ENCODE results near the gene ZEB1.
"Not testable (repeated sequence)": the region's sequence is repeated elsewhere in the genome, so short reads cannot be mapped to it uniquely, and the experiment has no call there.

The ZEB1 gene

DNA sequence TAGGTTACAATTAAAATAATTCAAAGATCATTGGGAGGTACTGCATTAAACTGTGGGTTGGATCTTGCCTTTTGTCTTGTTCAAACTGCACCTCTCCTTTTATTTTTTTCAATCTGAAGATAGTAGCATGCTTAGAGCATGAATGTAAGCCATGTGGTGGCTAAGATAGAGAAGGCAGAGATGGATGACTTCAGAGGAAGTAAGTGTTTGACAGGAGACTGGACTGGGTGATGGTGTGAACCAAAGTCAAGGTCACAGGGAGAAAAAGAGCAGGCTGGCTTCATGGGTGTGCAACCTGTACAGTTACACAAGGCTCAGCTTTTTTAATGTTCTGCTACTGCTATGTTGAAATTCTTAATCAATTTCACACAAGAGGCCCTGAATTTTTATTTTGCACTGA lies 85.6 kb downstream of the ZEB1 start:
- TF ChIP-seq ZNF707 (tag by site-specific recombination; IDR thresholded peaks at IDR 0.05) = no peak
- TF ChIP-seq, protein P1, sequence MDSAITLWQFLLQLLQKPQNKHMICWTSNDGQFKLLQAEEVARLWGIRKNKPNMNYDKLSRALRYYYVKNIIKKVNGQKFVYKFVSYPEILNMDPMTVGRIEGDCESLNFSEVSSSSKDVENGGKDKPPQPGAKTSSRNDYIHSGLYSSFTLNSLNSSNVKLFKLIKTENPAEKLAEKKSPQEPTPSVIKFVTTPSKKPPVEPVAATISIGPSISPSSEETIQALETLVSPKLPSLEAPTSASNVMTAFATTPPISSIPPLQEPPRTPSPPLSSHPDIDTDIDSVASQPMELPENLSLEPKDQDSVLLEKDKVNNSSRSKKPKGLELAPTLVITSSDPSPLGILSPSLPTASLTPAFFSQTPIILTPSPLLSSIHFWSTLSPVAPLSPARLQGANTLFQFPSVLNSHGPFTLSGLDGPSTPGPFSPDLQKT (IDR thresholded peaks at IDR 0.05; ENCODE audit: borderline replicate concordance, low read depth, low read length) = no peak
- TF ChIP-seq ZNF48 (tag by site-specific recombination; IDR thresholded peaks at IDR 0.05) = no peak
- no peak for TF ChIP-seq TCF7L2 (IDR thresholded peaks at IDR 0.05; ENCODE audit: borderline replicate concordance, low read depth, low read length)
- TF ChIP-seq ZNF449 (tag by site-specific recombination; IDR thresholded peaks at IDR 0.05) = no peak
- TF ChIP-seq ZNF624 (tag by site-specific recombination; IDR thresholded peaks at IDR 0.05) = no peak
- CTCF ChIA-PET = interaction anchor here (0.6 kb wide), 1 partner anchor 28 kb away, joined by 4 read pairs; no protein-coding TSS in a partner anchor

GRCh38 chr10:31405829-31406228 lies 86.8 kb downstream of the ZEB1 start:
- H3K27ac ChIP-seq (ENCODE audit: extremely low read depth, low read depth, low read length); H3K4me3 ChIP-seq (ENCODE audit: low read depth, low read length); POLR2A ChIA-PET; CTCF ChIA-PET; H3K4me1 ChIP-seq (ENCODE audit: control insufficient read depth, insufficient read depth, low read length); H3K36me3 ChIP-seq (ENCODE audit: control insufficient read depth in 2 of 2, insufficient read depth in 1 of 2, low read length in 2 of 2); H3K9me3 ChIP-seq (ENCODE audit: control insufficient read depth, insufficient read depth, low read depth, low read length): not testable (repeated sequence)
- TF ChIP-seq ZNF146 (tag by site-specific recombination; IDR thresholded peaks at IDR 0.05) = peak; percentile 91
- 0 out of 2 replicates have a peak, but pooled peaks have one; percentile 23 for TF ChIP-seq ZNF202 (tag by site-specific recombination; IDR thresholded peaks at IDR 0.05; ENCODE audit: borderline replicate concordance)

More for the DNA sequence above, 85.6 kb downstream of the ZEB1 start:
- POLR2A ChIA-PET = no interaction called here
- Histone ChIP-seq H3K4me3 (ENCODE audit: low read depth, low read length) (no peak overlapping the region), H3K4me1 (ENCODE audit: control insufficient read depth, insufficient read depth, low read length) (peaks cover 9% of the 10 kb centered on the region), H3K36me3 (ENCODE audit: control insufficient read depth in 2 of 2, insufficient read depth in 1 of 2, low read length in 2 of 2) (no peaks in the 10 kb centered on the region), H3K27ac (ENCODE audit: extremely low read depth, low read depth, low read length) (no peak overlapping the region), H3K9me3 (ENCODE audit: control insufficient read depth, insufficient read depth, low read depth, low read length) (no peaks in the 10 kb centered on the region)

GRCh38 chr10:31412397-31412796 lies 93.4 kb downstream of the ZEB1 start:
- H3K4me1 ChIP-seq (ENCODE audit: control insufficient read depth, insufficient read depth, low read length); H3K9me3 ChIP-seq (ENCODE audit: control insufficient read depth, insufficient read depth, low read depth, low read length); H3K27ac ChIP-seq (ENCODE audit: extremely low read depth, low read depth, low read length); CTCF ChIA-PET; H3K36me3 ChIP-seq (ENCODE audit: control insufficient read depth in 2 of 2, insufficient read depth in 1 of 2, low read length in 2 of 2); POLR2A ChIA-PET; H3K4me3 ChIP-seq (ENCODE audit: low read depth, low read length): not testable (repeated sequence)
- TF ChIP-seq, protein P2, sequence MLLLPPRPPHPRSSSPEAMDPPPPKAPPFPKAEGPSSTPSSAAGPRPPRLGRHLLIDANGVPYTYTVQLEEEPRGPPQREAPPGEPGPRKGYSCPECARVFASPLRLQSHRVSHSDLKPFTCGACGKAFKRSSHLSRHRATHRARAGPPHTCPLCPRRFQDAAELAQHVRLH (tag by site-specific recombination; IDR thresholded peaks at IDR 0.05) = peak; percentile 59; the same call in 1 of the 2 replicates
- TF ChIP-seq ZNF280D (tag by site-specific recombination; IDR thresholded peaks at IDR 0.05) (0 out of 2 replicates have a peak, but pooled peaks have one; percentile 45), ZNF146 (tag by site-specific recombination; IDR thresholded peaks at IDR 0.05) (peak; percentile 97)

- CTCF ChIA-PET = no interaction called here
- Histone ChIP-seq H3K27ac (ENCODE audit: extremely low read depth, low read depth, low read length) (no peak overlapping the region), H3K4me3 (ENCODE audit: low read depth, low read length) (no peak overlapping the region), H3K36me3 (ENCODE audit: control insufficient read depth in 2 of 2, insufficient read depth in 1 of 2, low read length in 2 of 2) (no peaks in the 10 kb centered on the region), H3K4me1 (ENCODE audit: control insufficient read depth, insufficient read depth, low read length) (peaks cover 7% of the 10 kb centered on the region; the same call in 1 of the 2 replicates), H3K9me3 (ENCODE audit: control insufficient read depth, insufficient read depth, low read depth, low read length) (no peaks in the 10 kb centered on the region)
- POLR2A ChIA-PET = interaction anchor here (0.5 kb wide), 1 partner anchor 1799 kb away, joined by 3 read pairs; no protein-coding TSS in a partner anchor
- TF ChIP-seq BCL11A (tag by site-specific recombination; IDR thresholded peaks at IDR 0.05; ENCODE audit: low read depth) (no peak), ZNF596 (tag by site-specific recombination; IDR thresholded peaks at IDR 0.05) (no peak), ZNF341 (tag by site-specific recombination; IDR thresholded peaks at IDR 0.05; ENCODE audit: low read depth) (no peak), ZNF394 (tag by site-specific recombination; IDR thresholded peaks at IDR 0.05; ENCODE audit: borderline replicate concordance) (no peak), ZNF10 (tag by site-specific recombination; IDR thresholded peaks at IDR 0.05) (no peak), ZNF423 (tag by site-specific recombination; IDR thresholded peaks at IDR 0.05) (no peak), ZBTB17 (tag by site-specific recombination; IDR thresholded peaks at IDR 0.05) (no peak), WT1 (tag by site-specific recombination; IDR thresholded peaks at IDR 0.05) (no peak)
- TF ChIP-seq, protein P1 (IDR thresholded peaks at IDR 0.05; ENCODE audit: borderline replicate concordance, low read depth, low read length) = no peak
- TF ChIP-seq, protein P3, sequence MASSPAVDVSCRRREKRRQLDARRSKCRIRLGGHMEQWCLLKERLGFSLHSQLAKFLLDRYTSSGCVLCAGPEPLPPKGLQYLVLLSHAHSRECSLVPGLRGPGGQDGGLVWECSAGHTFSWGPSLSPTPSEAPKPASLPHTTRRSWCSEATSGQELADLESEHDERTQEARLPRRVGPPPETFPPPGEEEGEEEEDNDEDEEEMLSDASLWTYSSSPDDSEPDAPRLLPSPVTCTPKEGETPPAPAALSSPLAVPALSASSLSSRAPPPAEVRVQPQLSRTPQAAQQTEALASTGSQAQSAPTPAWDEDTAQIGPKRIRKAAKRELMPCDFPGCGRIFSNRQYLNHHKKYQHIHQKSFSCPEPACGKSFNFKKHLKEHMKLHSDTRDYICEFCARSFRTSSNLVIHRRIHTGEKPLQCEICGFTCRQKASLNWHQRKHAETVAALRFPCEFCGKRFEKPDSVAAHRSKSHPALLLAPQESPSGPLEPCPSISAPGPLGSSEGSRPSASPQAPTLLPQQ (tag by site-specific recombination; IDR thresholded peaks at IDR 0.05) = no peak
These were observed 94.3 kb downstream of the ZEB1 start for GRCh38 chr10:31413325-31413724.

All from HEK293 (cell line).